T-cell (primary cell): ENCODE measurements around the gene PDZRN4. TPM values are rescaled to one million over a fixed set of nuclear protein-coding genes. Genes with fewer than 3 reads are reported as not detected.

Experiments used
- ATAC-seq, 4 experiments: fragments of 200-7000 bp in 3 of 4; fragments of 150-1000 bp in 1 of 4; cut with Tn5 transposase; replicated peaks in 1 of 4; 1 replicate in 3 of 4; 2 replicates in 1 of 4; pipeline ENCODE4 v1.10.0; 2021; ENCODE audit warnings: moderate library complexity in 3 of 4, mild to moderate bottlenecking in 2 of 4, moderate number of reproducible peaks in 1 of 4
- CTCF ChIA-PET, 2 donors: fragments of 300-600 bp; sonication (Branson Sonifier 250); formaldehyde crosslinking; loops; one replicate each; lab custom pipeline; 2022; ENCODE audit warnings: antibody characterized with exemption in 2 of 2; lab: Charles Lee
- POLR2A ChIA-PET, 2 donors: fragments of 300-600 bp; sonication (Branson Sonifier 250); formaldehyde crosslinking; loops; one replicate each; lab custom pipeline; 2022; ENCODE audit warnings: antibody characterized with exemption in 2 of 2; lab: Charles Lee
- DNase-seq, 35 experiments: peaks; one replicate each; pipeline versions ENCODE4 v3.0.0 to v3.0.0-alpha.2; 2013 to 2023
- H3K27ac ChIP-seq: one replicate; pipeline ENCODE4 v1.5.1; 2013; ENCODE audit warnings: low read length
- H3K27me3 ChIP-seq, 2 experiments: replicated peaks in 1 of 2; 1 replicate in 1 of 2; 2 replicates in 1 of 2; pipeline versions ENCODE4 v1.6.1 to v1.7.0; 2013; ENCODE audit warnings: low read length in 1 of 2, mixed read lengths in 1 of 2; ENCODE audit not compliant: control insufficient read depth in 2 of 2, insufficient read depth in 2 of 2; ENCODE audit errors: extremely low read depth in 1 of 2
- H3K36me3 ChIP-seq, 2 donors: 1 replicate in 1 of 2; 2 replicates in 1 of 2; pipeline versions ENCODE4 v1.6.1 to v1.7.0; 2013; ENCODE audit warnings: low read length in 1 of 2; ENCODE audit not compliant: control insufficient read depth in 2 of 2, insufficient read depth in 1 of 2; ENCODE audit errors: extremely low read depth in 1 of 2
- H3K4me1 ChIP-seq, 2 experiments: 1 replicate in 1 of 2; 2 replicates in 1 of 2; pipeline versions ENCODE4 v1.6.1 to v1.7.0; 2013; ENCODE audit warnings: low read length in 2 of 2, mixed read lengths in 1 of 2; ENCODE audit not compliant: insufficient read depth in 2 of 2, control insufficient read depth in 1 of 2; ENCODE audit errors: extremely low read depth in 1 of 2
- H3K4me3 ChIP-seq, 2 donors: 1 replicate in 1 of 2; 2 replicates in 1 of 2; pipeline versions ENCODE4 v1.5.1 to v1.7.0; 2013; ENCODE audit warnings: mild to moderate bottlenecking in 2 of 2, low read length in 1 of 2, moderate library complexity in 1 of 2; ENCODE audit not compliant: control insufficient read depth in 1 of 2; ENCODE audit errors: extremely low read depth in 1 of 2
- H3K9me3 ChIP-seq: 2 replicates; pipeline ENCODE4 v1.7.0; 2013
- H3K27ac Mint-ChIP-seq, 2 donors: one replicate each; pipeline ENCODE4 v1.8.0; 2020 to 2021; ENCODE audit warnings: mild to moderate bottlenecking in 2 of 2, mixed read lengths in 2 of 2
- H3K27me3 Mint-ChIP-seq, 2 donors: one replicate each; pipeline ENCODE4 v1.8.0; 2021 to 2022; ENCODE audit warnings: mixed read lengths in 2 of 2
- H3K36me3 Mint-ChIP-seq: one replicate; pipeline ENCODE4 v1.8.0; 2021; ENCODE audit warnings: mixed read lengths
- H3K4me1 Mint-ChIP-seq, 3 donors: one replicate each; pipeline ENCODE4 v1.8.0; 2020 to 2022; ENCODE audit warnings: mixed read lengths in 3 of 3, mild to moderate bottlenecking in 1 of 3
- H3K4me3 Mint-ChIP-seq, 3 donors: one replicate each; pipeline ENCODE4 v1.8.0; 2020 to 2022; ENCODE audit warnings: mild to moderate bottlenecking in 3 of 3, mixed read lengths in 3 of 3, moderate library complexity in 3 of 3
- H3K9me3 Mint-ChIP-seq, 3 donors: one replicate each; pipeline ENCODE4 v1.8.0; 2020 to 2022; ENCODE audit warnings: mixed read lengths in 3 of 3
- WGBS: methylation state at CpG from one replicate; pipeline ENCODE4 v1.1.5; 2013; ENCODE audit warnings: missing lambda C conversion rate; ENCODE audit not compliant: insufficient coverage; 5-methylcytosine and 5-hydroxymethylcytosine counted together
- total RNA-seq, 35 experiments: library from RNA in 6 of 35; stranded (reverse) in 6 of 35; fragments of 120-200 nt in 1 of 35; gene quantifications; one replicate each; pipeline versions ENCODE4 v1.2.1 to v1.2.4 and lab custom pipeline; 2013 to 2026

Gene PDZRN4
- total RNA-seq, 5 donors from 2014 or later (not counting 1 experiment from before 2014, with no cell fraction given) = not detected

- peaks cover 1 to 3% of the 10 kb centered on the region in 2 donors for H3K27me3 Mint-ChIP-seq
- no peak overlapping the region for H3K27ac Mint-ChIP-seq
- ChIA-PET POLR2A (no interaction called here), CTCF (no interaction called here)
- H3K4me3 Mint-ChIP-seq = no peak overlapping the region
- no peak overlapping the region for H3K4me3 ChIP-seq
- H3K27ac ChIP-seq = no peak overlapping the region
- DNase-seq = no peak
- no peaks in the 10 kb centered on the region for H3K36me3 Mint-ChIP-seq
- no peaks in the 10 kb centered on the region for H3K27me3 ChIP-seq
- ATAC-seq = no peak
- no peaks in the 10 kb centered on the region for H3K4me1 ChIP-seq
- H3K9me3 Mint-ChIP-seq = no peaks in the 10 kb centered on the region
- no peaks in the 10 kb centered on the region for H3K36me3 ChIP-seq
- H3K4me1 Mint-ChIP-seq = no peaks in the 10 kb centered on the region
- H3K9me3 ChIP-seq = no peaks in the 10 kb centered on the region
- no CpG with 5 or more reads among the region's 5 CpGs for WGBS
Measured at GRCh38 chr12:41466802-41467201, 278.7 kb downstream of the PDZRN4 start.

DNA sequence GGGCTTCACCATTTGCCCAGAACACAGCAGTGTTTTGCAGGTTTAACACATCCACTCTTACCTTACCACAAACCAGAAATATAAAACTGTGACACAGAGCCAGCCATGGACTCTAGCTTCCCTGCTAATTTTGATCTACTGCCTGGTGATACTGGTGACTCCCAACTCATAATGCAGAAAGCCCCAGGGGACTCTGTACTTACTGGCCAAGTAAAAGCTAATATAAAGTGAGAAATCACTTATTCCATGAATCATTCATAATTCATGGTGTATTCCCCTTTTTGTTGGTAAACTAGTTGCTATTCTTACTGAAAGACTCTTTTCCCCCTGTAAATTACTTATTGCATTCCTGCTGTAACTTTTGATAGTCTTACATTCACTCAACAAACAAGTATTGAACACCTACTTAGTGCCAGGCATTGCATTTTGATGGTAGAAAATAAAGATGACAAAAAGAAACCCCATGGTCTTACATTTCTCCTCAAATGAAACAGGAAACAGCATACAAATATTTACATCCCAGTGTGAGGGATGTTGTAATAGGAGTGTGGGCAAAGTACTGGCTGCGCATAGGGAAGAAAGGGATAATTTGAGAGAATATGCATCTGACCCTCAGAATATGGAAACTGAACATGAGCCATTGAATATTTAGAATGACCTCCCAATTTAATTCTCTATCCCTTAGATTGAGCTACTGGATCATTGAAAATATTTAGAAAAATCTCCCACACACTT is 279.6 kb downstream of the PDZRN4 start:
- peaks cover 1 to 3% of the 10 kb centered on the region in 2 donors for H3K27me3 Mint-ChIP-seq
- POLR2A ChIA-PET = no interaction called here
- no peaks in the 10 kb centered on the region for H3K36me3 Mint-ChIP-seq
- H3K27ac ChIP-seq = no peak overlapping the region
- H3K27ac Mint-ChIP-seq = no peak overlapping the region
- CTCF ChIA-PET = no interaction called here
- no peaks in the 10 kb centered on the region for H3K27me3 ChIP-seq
- H3K9me3 Mint-ChIP-seq = no peaks in the 10 kb centered on the region
- H3K4me3 Mint-ChIP-seq = no peak overlapping the region
- ATAC-seq (no peak), DNase-seq (no peak)
- no peak overlapping the region for H3K4me3 ChIP-seq
- H3K9me3 ChIP-seq = no peaks in the 10 kb centered on the region
- no peaks in the 10 kb centered on the region for H3K36me3 ChIP-seq
- WGBS = no CpG with 5 or more reads among the region's 1 CpG
- no peaks in the 10 kb centered on the region for H3K4me1 ChIP-seq
- no peaks in the 10 kb centered on the region for H3K4me1 Mint-ChIP-seq

GRCh38 chr12:41468341-41468740 is 280.2 kb downstream of the PDZRN4 start:
- no peak overlapping the region for H3K27ac Mint-ChIP-seq
- Histone ChIP-seq H3K27ac (no peak overlapping the region), H3K4me3 (no peak overlapping the region), H3K36me3 (no peaks in the 10 kb centered on the region), H3K9me3 (no peaks in the 10 kb centered on the region), H3K27me3 (no peaks in the 10 kb centered on the region), H3K4me1 (no peaks in the 10 kb centered on the region)
- peaks cover 1 to 3% of the 10 kb centered on the region in 2 donors for H3K27me3 Mint-ChIP-seq
- no peaks in the 10 kb centered on the region for H3K9me3 Mint-ChIP-seq
- CTCF ChIA-PET = no interaction called here
- H3K36me3 Mint-ChIP-seq = no peaks in the 10 kb centered on the region
- POLR2A ChIA-PET = no interaction called here
- no CpG with 5 or more reads among the region's 3 CpGs for WGBS
- H3K4me1 Mint-ChIP-seq = no peaks in the 10 kb centered on the region
- no peak for ATAC-seq
- H3K4me3 Mint-ChIP-seq = no peak overlapping the region
- no peak for DNase-seq

GRCh38 chr12:41468756-41469155 is 280.6 kb downstream of the PDZRN4 start:
- no peak for DNase-seq
- WGBS = no CpG with 5 or more reads among the region's 7 CpGs
- Mint-ChIP-seq H3K27me3 (peaks cover 1 to 3% of the 10 kb centered on the region in 2 donors), H3K36me3 (no peaks in the 10 kb centered on the region), H3K4me3 (no peak overlapping the region), H3K27ac (no peak overlapping the region), H3K4me1 (no peaks in the 10 kb centered on the region), H3K9me3 (no peaks in the 10 kb centered on the region)
- no peak for ATAC-seq
- Histone ChIP-seq H3K9me3 (no peaks in the 10 kb centered on the region), H3K4me3 (no peak overlapping the region), H3K27me3 (no peaks in the 10 kb centered on the region), H3K36me3 (no peaks in the 10 kb centered on the region), H3K4me1 (no peaks in the 10 kb centered on the region), H3K27ac (no peak overlapping the region)
- POLR2A ChIA-PET = no interaction called here
- CTCF ChIA-PET = no interaction called here

DNA sequence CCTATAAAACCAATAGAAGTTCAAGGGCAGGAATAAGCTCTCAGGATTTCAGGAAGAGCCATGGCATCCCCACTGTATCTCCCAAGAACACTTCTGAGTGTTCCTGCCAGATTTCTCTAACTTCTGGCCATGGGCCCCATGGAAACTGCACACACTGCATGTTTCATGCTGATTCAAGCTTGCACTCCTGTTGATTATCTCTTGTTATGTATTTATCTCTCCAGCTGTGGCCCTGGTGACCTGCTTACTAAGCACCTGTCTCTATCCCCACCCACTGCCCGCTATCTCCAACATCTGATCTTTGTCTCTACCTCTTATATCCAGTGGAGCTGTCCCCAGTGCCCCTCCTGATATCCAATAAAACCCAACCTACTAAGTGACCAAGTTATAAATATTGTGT is 285.3 kb downstream of the PDZRN4 start:
- H3K27me3 ChIP-seq = no peaks in the 10 kb centered on the region
- no peaks in the 10 kb centered on the region for H3K36me3 ChIP-seq
- Mint-ChIP-seq H3K4me1 (no peaks in the 10 kb centered on the region), H3K27ac (no peak overlapping the region), H3K27me3 (no peaks in the 10 kb centered on the region), H3K9me3 (no peaks in the 10 kb centered on the region), H3K4me3 (no peak overlapping the region), H3K36me3 (no peaks in the 10 kb centered on the region)
- H3K4me3 ChIP-seq = no peak overlapping the region
- no peak for DNase-seq
- CTCF ChIA-PET = no interaction called here
- ATAC-seq = no peak
- no peaks in the 10 kb centered on the region for H3K9me3 ChIP-seq
- POLR2A ChIA-PET = no interaction called here
- no CpG with 5 or more reads among the region's 1 CpG for WGBS
- no peaks in the 10 kb centered on the region for H3K4me1 ChIP-seq
- H3K27ac ChIP-seq = no peak overlapping the region

DNA sequence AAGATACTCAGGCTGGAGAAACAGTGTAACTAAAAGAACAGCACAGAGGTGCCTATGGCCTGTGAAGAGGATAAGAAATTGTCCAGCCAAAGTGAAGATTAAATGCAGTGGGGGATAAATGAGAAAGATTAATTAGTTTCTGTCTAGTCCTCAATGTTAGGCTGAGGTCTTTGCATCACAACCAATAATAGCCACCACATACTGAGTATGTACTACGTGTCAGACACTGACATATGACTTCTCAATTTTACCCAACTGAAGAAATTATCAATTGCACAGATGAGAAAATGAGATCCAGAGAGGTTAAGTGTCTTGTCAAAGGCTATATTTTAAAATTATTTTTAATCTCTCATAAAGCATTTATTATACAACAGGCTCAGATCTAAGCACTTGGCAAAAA is 285.9 kb downstream of the PDZRN4 start:
- Histone ChIP-seq H3K36me3 (no peaks in the 10 kb centered on the region), H3K4me3 (no peak overlapping the region), H3K27me3 (no peaks in the 10 kb centered on the region), H3K4me1 (no peaks in the 10 kb centered on the region), H3K9me3 (no peaks in the 10 kb centered on the region), H3K27ac (no peak overlapping the region)
- no peaks in the 10 kb centered on the region for H3K4me1 Mint-ChIP-seq
- no peak for DNase-seq
- no CpG with 5 or more reads among the region's 1 CpG for WGBS
- no peak overlapping the region for H3K4me3 Mint-ChIP-seq
- CTCF ChIA-PET = no interaction called here
- ATAC-seq = no peak
- H3K9me3 Mint-ChIP-seq = no peaks in the 10 kb centered on the region
- POLR2A ChIA-PET = no interaction called here
- H3K27me3 Mint-ChIP-seq = no peaks in the 10 kb centered on the region
- no peak overlapping the region for H3K27ac Mint-ChIP-seq
- H3K36me3 Mint-ChIP-seq = no peaks in the 10 kb centered on the region
